ENCODE measurements around the gene CNBD2. TPM values are rescaled to one million over a fixed set of nuclear protein-coding genes. Genes with fewer than 3 reads are reported as not detected.

CNBD2 gene
- total and polyA plus RNA-seq, 10 of the 15 experiments (the other 5 are each of a cell fraction or from before 2014, with no cell fraction given), result 0.86 to 7.4 (median 4.6) TPM

DNA sequence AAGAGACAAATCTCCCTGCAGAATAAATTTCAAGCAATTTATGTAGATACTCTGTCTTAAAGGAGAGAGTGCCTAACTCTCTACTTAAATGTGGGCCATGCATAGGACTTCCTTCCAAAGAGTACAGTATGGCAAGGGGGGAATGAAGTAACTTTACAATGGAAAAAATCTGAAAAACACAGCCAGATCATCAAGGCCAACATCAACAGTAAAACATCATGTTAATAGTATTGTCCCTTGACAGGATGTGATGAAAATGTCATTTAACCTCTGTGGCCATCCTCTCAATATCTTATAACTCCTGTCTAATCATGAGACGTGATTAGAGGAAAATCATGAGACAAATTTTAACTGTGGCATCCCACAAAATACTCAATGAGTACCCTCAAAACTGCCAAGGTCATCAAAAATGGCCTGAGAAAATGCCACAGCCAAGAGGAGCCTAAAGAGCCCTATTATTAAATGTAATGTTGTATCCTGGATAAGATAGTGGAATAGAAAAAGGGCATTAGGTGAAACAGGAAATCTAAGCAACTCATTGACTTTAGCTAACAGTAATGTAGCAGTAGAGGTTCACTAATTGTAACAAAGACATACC lies 47.5 kb downstream of the CNBD2 start:
- 0% methylated on average over 1 of the region's 1 CpG for WGBS (ENCODE audit: insufficient coverage, insufficient replicate concordance, low lambda C conversion rate, missing lambda C conversion rate)
- CTCF ChIA-PET, result no interaction called here

More for the DNA sequence above, 47.5 kb downstream of the CNBD2 start:
- H2AFZ ChIP-seq (ENCODE audit: control insufficient read depth, low read depth, low read length), result no peak overlapping the region
- no peaks in the 10 kb centered on the region for H4K20me1 ChIP-seq (ENCODE audit: control insufficient read depth, insufficient read depth)
- H3K36me3 ChIP-seq (ENCODE audit: control insufficient read depth in 2 of 2, insufficient read depth in 2 of 2, low read length in 1 of 2), result no peaks in the 10 kb centered on the region
- in situ Hi-C loops (cut with MboI), result no loop called here
- no TSS peak for BruUV-seq (replicated peaks)
- no peaks in the 10 kb centered on the region for H3K4me1 ChIP-seq (ENCODE audit: control insufficient read depth, insufficient read depth, low read length)
- no peak overlapping the region for H3K27ac ChIP-seq (ENCODE audit: control insufficient read depth, insufficient read depth)
- DNase-seq (ENCODE audit: low read depth, low spot score) (no peak), ATAC-seq (no peak), FAIRE-seq (no peak)
- RAD21 ChIA-PET (ENCODE audit: unreplicated experiment), result no interaction called here
- H3K79me2 ChIP-seq (ENCODE audit: control insufficient read depth, insufficient read depth, low read length), result no peaks in the 10 kb centered on the region
- intact Hi-C loops (cut with micrococcal nuclease; ENCODE audit: unreplicated experiment), result no loop called here
- POLR2A ChIA-PET, result no interaction called here
- SMC1A ChIA-PET (ENCODE audit: uncharacterized antibody, unreplicated experiment), result no interaction called here
- H3K9ac ChIP-seq (ENCODE audit: control insufficient read depth, insufficient read depth, low read length), result no peak overlapping the region
- no peaks in the 10 kb centered on the region for H3K27me3 ChIP-seq (replicated peaks in 1 of 2; ENCODE audit: control insufficient read depth in 2 of 2, insufficient read depth in 2 of 2, low read length in 1 of 2)
- TF ChIP-seq CBX3 (IDR thresholded peaks at IDR 0.05; ENCODE audit: borderline replicate concordance, low read depth) (no peak), HDAC2 (IDR thresholded peaks at IDR 0.05) (no peak), EED (IDR thresholded peaks at IDR 0.05; ENCODE audit: low read depth) (no peak), RB1 (IDR thresholded peaks at IDR 0.05; ENCODE audit: borderline replicate concordance) (no peak), NFYA (IDR thresholded peaks at IDR 0.05; ENCODE audit: borderline replicate concordance, low read depth, low read length) (no peak), MEF2A (IDR thresholded peaks at IDR 0.05; ENCODE audit: insufficient read depth, low read depth, low read length) (no peak), NRF1 (conservative IDR thresholded peaks at IDR 0.05; ENCODE audit: low read depth, low read length) (no peak), WRNIP1 (IDR thresholded peaks at IDR 0.05; ENCODE audit: borderline replicate concordance, low read depth, low read length) (no peak), RAD21 (IDR thresholded peaks at IDR 0.05; ENCODE audit: insufficient read depth, low read depth, low read length) (no peak), CREM (IDR thresholded peaks at IDR 0.05; ENCODE audit: low read depth) (no peak)
- TF ChIP-seq, protein P1, sequence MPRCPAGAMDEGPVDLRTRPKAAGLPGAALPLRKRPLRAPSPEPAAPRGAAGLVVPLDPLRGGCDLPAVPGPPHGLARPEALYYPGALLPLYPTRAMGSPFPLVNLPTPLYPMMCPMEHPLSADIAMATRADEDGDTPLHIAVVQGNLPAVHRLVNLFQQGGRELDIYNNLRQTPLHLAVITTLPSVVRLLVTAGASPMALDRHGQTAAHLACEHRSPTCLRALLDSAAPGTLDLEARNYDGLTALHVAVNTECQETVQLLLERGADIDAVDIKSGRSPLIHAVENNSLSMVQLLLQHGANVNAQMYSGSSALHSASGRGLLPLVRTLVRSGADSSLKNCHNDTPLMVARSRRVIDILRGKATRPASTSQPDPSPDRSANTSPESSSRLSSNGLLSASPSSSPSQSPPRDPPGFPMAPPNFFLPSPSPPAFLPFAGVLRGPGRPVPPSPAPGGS (IDR thresholded peaks at IDR 0.05; ENCODE audit: borderline replicate concordance, insufficient read depth, low read depth, low read length, poor library complexity, severe bottlenecking), result no peak
- H3K4me2 ChIP-seq (ENCODE audit: control insufficient read depth, insufficient read depth), result no peak overlapping the region
- H3K4me3 ChIP-seq, result no peak overlapping the region
- H3K9me3 ChIP-seq (replicated peaks; ENCODE audit: control insufficient read depth, insufficient read depth, low read length), result no peaks in the 10 kb centered on the region

Measured in GM12878 (cell line).